PFSK-1 (cell line): Measurements from ENCODE around the gene GALNS.

Source experiments
- FOXP2 ChIP-seq: optimal IDR thresholded peaks from 2 replicates; pipeline ENCODE3; 2011; ENCODE audit warnings: borderline replicate concordance, control low read depth, inconsistent platforms; ENCODE audit not compliant: insufficient read depth; ENCODE audit errors: extremely low read length, extremely low read depth
- POLR2AphosphoS5 ChIP-seq: IDR thresholded peaks from 2 replicates; pipeline ENCODE4 v1.6.1; 2012; ENCODE audit warnings: low read depth, mild to moderate bottlenecking, control low read depth, low read length, moderate library complexity
- SIN3A ChIP-seq: IDR thresholded peaks from 2 replicates; pipeline ENCODE4 v1.6.1; 2012; ENCODE audit warnings: mild to moderate bottlenecking, low read length, moderate library complexity, borderline replicate concordance; ENCODE audit not compliant: insufficient read depth
- TAF1 ChIP-seq: IDR thresholded peaks from 2 replicates; pipeline ENCODE4 v1.6.1; 2012; ENCODE audit warnings: low read length, control low read depth, borderline replicate concordance; ENCODE audit not compliant: insufficient read depth
- TF ChIP-seq, protein P1 (sequence below), 2 experiments: IDR thresholded peaks; 2 replicates each; pipeline versions ENCODE4 v1.6.1 to v1.8.0; 2011 to 2012; ENCODE audit warnings: low read depth in 2 of 2, low read length in 2 of 2, control low read depth in 1 of 2, inconsistent platforms in 1 of 2, mild to moderate bottlenecking in 1 of 2, moderate library complexity in 1 of 2; ENCODE audit not compliant: insufficient read depth in 1 of 2

The GALNS gene

DNA sequence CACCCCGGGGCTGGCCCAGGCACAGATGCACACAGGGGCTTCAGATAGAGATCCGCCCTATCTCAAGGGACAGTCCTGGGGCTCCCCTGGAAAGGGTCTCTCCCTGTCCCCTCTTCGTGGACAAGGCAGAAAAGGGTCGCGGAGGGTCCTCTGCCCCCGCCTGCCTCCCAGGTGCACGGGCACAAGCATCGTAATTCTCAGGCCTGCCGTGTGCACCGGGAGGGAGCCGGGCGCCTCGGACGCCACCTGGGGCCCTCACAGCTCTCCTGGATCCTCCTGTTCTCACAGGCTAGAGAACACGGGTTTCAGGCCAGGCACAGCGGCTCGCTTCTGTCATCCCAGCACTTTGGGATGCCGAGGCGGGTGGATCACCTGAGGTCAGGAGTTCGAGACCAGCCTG is 21.6 kb upstream of the GALNS start:
- TF ChIP-seq POLR2AphosphoS5 (no peak), FOXP2 (no peak), SIN3A (no peak), TAF1 (no peak)
- TF ChIP-seq, protein P1, sequence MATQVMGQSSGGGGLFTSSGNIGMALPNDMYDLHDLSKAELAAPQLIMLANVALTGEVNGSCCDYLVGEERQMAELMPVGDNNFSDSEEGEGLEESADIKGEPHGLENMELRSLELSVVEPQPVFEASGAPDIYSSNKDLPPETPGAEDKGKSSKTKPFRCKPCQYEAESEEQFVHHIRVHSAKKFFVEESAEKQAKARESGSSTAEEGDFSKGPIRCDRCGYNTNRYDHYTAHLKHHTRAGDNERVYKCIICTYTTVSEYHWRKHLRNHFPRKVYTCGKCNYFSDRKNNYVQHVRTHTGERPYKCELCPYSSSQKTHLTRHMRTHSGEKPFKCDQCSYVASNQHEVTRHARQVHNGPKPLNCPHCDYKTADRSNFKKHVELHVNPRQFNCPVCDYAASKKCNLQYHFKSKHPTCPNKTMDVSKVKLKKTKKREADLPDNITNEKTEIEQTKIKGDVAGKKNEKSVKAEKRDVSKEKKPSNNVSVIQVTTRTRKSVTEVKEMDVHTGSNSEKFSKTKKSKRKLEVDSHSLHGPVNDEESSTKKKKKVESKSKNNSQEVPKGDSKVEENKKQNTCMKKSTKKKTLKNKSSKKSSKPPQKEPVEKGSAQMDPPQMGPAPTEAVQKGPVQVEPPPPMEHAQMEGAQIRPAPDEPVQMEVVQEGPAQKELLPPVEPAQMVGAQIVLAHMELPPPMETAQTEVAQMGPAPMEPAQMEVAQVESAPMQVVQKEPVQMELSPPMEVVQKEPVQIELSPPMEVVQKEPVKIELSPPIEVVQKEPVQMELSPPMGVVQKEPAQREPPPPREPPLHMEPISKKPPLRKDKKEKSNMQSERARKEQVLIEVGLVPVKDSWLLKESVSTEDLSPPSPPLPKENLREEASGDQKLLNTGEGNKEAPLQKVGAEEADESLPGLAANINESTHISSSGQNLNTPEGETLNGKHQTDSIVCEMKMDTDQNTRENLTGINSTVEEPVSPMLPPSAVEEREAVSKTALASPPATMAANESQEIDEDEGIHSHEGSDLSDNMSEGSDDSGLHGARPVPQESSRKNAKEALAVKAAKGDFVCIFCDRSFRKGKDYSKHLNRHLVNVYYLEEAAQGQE (IDR thresholded peaks at IDR 0.05; ENCODE audit: insufficient read depth in 1 of 2, low read depth in 2 of 2, low read length in 2 of 2) = no peak

DNA sequence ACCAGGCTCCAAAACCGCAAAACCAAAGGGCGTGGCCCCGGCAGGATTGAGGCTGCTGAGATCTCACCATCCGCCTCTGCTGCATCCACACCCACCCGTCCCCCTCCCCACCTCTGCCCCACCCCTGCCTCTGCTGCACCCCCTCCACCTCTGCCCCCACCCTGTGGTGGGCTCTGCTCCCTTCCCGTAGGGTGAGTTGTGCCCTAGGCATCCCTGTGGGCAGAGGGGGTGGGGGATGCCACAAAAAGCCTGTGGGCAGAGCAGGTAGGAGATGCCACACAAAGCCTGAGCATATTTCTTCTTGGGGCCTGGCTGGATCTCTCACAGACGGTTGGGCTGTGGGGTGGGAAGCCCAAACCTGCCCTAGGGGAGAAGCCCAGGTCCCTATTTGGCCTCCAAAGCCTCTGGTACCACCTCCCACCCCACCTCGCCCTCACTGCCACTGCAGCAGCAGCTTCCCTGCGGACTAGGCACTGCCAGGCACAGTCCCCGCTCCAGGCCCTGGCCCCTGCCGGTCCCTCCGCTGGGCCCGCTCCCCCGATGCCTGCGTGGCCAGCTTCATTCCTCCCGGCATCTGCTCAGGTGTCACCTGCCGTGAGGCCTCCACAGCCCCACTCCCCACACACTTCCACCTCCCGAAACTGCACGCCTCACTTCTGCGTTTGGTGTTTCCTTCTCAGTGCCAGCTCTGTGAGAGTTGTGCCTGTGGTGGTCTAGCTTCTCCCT is 21.0 kb upstream of the GALNS start:
- TF ChIP-seq SIN3A (no peak), FOXP2 (no peak), TAF1 (no peak), POLR2AphosphoS5 (no peak)
- TF ChIP-seq, protein P1 (IDR thresholded peaks at IDR 0.05; ENCODE audit: insufficient read depth in 1 of 2, low read depth in 2 of 2, low read length in 2 of 2) = no peak

DNA sequence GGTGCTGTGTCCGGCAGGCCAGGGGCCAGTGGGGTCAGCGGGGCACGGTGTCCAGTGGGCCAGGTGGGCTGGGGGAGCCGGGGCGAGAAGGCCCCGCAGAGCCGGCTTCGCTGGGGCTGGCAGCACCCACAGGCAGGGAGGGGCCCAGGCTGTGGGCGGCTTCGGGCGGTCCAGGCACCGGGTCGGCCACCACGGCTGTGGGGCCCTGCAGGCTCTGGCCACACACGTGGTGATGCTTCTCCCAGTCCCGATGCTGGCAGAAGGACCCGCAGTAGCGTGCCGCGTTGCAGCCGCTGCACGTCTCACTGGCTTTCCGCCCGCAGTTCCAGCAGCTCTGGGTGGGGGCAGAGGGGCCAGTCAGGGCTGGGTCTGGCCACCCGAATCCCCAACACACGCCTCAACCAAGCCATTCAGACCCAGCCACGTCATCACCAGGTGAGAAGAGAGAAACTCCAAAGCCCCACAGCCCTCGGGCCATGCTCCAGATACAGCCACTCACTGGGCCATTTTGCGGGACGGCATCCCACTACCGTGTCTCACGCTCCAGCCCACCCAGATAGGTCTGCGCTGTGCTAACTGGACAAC is 20.3 kb upstream of the GALNS start:
- TF ChIP-seq, protein P1 (IDR thresholded peaks at IDR 0.05; ENCODE audit: insufficient read depth in 1 of 2, low read depth in 2 of 2, low read length in 2 of 2) = no peak
- no peak for TF ChIP-seq SIN3A

DNA sequence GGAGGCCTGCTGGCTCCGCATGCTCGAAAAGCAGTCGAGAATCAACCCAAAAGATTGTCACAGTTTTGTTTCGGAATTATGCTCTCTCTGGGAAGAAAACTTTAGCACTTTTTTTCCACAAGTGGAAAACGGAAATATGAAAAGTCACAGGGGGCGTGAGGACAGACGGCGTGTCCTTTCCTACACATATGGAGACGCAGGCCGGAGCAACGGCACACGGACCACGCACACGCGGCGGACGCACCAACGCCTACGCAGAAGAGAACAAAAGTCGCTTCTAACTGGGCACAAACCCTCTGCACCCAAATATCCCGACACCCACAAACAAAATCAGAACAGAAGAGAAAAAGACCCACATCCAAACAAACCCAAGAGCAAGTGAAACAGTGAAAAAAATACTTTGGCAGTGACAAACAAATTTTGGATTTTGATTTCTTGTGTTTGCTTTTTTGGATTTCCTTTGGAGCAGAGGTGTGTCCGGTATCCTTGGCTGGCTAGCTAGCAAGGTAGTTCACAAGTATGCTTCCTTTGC is 19.0 kb upstream of the GALNS start:
- TF ChIP-seq TAF1 (no peak), POLR2AphosphoS5 (no peak), SIN3A (no peak), FOXP2 (no peak)
- TF ChIP-seq, protein P1 (IDR thresholded peaks at IDR 0.05; ENCODE audit: insufficient read depth in 1 of 2, low read depth in 2 of 2, low read length in 2 of 2) = no peak
